ENCODE results near the gene PSME3.

The PSME3 gene

DNA sequence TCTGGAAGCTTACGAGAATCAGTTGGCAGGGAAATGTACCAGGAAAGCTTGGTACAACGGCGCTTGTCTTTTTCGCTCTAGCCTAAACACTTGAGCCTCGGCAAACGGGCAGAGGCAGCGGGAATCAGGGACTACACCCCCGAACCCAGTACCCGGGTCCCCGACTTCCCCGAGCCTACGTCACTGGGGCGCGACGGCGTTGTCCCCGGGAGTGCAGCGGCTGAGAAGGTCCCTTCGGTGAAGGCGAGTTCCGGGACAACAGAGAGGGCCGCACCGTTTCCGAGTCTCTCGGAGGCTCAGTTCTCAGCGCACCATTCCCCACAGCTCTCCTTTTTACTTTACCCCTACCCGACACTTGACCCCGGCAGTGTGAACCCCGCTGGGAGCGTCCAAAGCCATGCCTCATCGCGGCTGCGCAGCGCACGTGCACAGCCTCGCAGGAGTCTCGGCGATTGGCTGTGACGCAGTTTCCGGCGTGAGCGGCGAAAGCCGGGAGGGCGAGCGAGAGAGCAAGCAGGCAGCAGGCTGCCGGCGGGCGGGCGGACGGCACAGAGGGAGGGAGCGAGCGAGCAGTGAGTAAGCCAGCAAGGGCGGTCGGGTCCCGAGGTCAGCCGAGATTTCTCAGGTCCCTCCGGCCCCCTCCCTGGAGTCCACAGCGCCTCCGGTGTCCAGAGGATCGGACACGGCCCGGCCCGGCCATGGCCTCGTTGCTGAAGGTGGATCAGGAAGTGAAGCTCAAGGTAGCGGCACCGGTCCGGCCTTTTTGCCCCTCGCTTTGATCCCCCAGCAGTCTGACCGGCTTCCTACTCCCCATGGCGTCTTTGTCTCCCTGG is at the start of gene PSME3:
Gene PSME3 (plus strand): TSS at position 464 of the 833 bp plus-strand sequence. CDS start 235 bp downstream, at position 699.
- DNase-seq = peak in 1 of 2 experiments; percentile 56

- no peak for DNase-seq
Observed at GRCh38 chr17:42783791-42784138, 49.4 kb upstream of the PSME3 start.

DNA sequence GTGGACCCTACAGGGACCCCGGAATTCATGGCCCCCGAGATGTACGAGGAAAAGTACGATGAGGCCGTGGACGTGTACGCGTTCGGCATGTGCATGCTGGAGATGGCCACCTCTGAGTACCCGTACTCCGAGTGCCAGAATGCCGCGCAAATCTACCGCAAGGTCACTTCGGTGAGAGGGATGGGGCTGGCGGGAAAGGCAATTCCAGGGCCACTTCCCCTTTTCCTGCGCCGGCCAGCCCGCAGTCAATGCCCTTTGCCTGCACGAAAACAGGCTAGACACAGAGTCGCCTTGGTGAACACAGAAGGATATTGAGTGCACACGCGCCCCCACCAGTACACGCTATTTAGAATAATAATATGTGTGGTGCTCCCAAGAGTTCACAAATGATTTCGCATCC is 48.8 kb upstream of the PSME3 start:
- DNase-seq = no peak

- DNase-seq = no peak
Observed at GRCh38 chr17:42784811-42785592, 48.2 kb upstream of the PSME3 start.

GRCh38 chr17:42787266-42787665 is 45.9 kb upstream of the PSME3 start:
- no peak for DNase-seq

DNA sequence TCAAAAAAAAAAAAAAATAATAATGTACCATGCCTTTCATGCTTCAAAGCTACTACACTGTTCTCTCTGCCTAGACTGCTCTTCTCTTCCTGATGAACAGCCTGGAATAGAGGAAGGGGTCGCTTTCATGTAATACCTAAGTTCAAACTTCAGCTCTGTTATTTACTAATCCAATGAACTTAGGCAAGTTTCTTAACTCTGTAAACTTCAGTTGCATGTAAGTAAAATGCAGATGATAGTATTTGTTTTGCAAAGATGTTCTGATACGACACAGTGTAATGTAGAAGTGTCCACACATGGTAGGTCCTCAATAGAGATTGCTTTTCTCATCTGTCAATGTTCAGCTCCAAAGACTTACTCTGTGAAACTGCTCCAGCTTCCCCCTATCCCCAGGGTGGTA is 41.2 kb upstream of the PSME3 start:
- no peak for DNase-seq

DNA sequence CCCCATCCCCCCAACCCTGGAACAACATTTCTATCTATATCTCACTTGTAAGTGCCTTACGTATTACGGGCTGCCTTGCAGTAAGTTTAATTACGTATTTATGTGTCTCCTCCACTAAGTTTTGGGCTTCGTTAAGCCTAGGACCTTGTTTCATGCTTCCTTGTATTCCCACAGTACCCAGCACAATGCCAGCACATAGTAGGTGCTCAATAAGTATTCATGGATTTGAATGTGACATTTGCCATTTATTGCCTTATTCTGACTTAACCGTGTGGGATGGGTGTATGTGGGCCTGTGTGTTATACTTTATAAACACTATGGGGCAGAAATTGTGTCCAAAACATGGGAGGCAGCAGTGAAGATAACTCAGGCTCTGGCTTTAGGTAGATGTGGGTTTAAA is 40.7 kb upstream of the PSME3 start:
- no peak for DNase-seq

- DNase-seq = no peak
Observed at GRCh38 chr17:42795061-42795460, 38.1 kb upstream of the PSME3 start.

DNA sequence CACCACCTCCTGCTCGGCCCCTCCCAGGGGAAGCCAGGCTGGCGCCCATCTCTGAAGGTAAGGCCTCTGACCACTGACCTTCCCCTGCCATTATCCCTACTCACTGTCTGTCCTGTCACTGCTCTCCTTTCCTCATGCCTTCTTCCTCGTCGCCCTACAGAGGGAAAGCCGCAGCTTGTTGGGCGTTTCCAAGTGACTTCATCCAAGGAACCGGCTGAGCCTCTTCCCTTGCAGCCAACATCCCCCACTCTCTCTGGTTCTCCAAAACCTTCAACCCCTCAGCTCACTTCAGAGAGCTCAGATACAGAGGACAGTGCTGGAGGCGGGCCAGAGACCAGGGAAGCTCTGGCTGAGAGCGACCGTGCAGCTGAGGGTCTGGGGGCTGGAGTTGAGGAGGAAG is 37.7 kb upstream of the PSME3 start:
- no peak for DNase-seq

DNA sequence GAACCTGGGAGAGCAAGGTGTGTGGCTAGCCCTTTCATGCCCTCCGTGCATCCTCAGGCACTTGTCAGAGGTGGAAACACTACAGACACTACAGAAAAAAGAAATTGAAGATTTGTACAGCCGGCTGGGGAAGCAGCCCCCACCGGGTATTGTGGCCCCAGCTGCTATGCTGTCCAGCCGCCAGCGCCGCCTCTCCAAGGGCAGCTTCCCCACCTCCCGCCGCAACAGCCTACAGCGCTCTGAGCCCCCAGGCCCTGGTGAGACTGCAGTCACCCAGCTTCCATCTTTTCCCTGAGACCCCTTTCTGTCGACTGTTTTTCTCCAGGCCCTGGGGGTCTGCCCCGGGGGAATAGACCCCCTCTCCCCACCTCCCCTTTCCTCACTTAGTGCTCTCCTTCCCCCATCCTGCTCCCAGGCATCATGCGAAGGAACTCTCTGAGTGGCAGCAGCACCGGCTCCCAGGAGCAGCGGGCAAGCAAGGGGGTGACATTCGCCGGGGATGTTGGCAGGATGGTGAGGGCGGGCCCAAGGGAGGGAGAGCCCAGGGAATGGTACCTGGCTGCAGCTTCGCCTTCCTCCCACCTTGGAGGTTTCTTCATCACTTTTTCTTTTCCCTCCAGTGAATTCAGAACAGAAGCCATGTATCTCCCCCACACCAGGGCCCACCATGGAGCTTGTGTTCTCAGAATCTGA is 37.0 kb upstream of the PSME3 start:
- no peak for DNase-seq

- DNase-seq = no peak
Observed at GRCh38 chr17:42797067-42798007, 35.9 kb upstream of the PSME3 start.

- DNase-seq = no peak
Observed at GRCh38 chr17:42798011-42798382, 35.2 kb upstream of the PSME3 start.

DNA sequence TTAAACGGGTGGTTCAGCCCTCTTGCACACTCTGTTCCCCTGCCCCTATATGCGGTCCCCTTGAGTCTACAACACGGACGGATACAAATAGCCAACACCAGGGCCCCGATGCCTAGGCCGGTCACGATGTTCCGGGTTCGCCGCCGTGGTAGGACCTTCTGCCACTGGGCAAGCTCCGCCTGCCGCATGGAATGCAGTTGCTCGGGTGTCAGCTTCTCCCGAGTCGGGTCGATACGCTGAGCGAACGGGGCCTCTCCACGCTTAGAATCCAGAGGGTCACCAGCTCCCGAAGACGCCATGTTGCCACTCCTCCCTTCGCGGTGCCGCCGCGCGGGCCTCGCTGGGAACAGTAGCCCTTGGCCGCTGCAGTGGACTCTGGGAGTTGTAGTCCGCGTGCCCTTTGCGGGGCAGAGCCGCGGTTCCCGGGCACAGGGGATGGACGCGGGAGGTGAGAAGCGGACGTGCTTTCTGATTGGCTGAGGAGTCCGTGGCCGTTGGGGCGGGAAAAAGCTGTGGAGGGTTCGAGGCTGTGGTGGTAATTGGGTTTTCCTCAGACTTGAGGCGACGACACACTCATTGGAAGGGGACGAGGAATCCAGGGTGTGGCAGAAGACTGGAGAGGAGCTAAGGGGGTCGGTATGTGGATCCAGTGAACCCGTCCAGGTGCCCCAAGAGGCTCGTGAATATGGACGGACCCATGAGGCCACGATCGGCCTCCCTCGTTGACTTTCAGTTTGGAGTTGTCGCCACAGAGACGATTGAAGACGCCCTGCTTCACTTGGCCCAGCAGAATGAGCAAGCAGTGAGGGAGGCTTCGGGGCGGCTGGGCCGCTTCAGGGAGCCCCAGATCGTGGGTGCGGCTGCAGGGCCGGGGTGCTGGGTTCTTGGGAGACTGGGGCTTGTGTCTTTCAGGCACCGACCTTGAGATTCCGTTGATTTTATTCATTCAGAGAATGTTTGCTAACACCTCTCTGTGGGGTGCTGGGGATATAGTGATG is 34.5 kb upstream of the PSME3 start, which contains the start of the genes CNTD1 and COA3:
Gene CNTD1 (plus strand): TSS at position 479 of the 998 bp plus-strand sequence. CDS start 207 bp downstream, at position 686.
Gene COA3 (minus strand): TSS at position 322 of the 998 bp plus-strand sequence. CDS start 23 bp downstream, at position 299.
- peak; percentile 48 to 62 for DNase-seq

DNA sequence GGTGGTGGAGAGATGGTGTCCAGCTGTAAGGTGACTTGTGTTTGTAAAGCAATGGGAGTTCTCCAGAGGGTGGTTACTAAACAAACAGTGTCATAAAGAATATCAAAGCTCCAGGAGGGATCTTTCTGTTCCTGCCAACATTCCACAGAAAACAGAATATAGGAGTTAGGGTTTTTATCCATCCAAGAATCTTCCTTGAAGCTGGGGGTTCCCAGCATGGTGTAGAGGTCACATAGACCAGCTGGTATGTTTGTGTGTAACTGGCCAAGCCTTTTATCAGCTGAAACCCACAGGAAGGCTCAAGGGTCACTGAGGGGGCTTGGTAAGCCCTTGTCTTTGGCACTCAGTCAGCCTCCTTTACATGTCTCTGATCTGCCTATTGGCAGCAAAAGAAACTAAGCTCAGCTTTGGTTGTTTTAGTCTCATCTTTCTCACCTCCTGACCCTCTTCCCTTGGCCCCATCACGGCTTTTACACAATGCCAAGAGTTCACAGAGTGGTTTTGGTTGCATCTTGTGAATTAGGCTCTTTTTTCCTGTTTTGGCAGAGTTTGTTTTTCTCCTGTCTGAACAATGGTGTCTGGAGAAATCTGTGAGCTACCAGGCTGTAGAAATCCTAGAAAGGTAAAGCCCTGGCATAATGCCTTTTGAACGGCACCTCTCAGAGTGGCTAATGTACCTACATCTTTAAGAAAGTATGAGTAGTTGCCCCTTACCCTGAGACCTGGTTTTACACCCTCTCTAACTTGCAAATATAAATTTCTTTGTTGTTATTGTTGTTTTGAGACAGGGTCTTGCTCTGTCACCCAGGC is 29.9 kb upstream of the PSME3 start:
- no peak for DNase-seq

DNA sequence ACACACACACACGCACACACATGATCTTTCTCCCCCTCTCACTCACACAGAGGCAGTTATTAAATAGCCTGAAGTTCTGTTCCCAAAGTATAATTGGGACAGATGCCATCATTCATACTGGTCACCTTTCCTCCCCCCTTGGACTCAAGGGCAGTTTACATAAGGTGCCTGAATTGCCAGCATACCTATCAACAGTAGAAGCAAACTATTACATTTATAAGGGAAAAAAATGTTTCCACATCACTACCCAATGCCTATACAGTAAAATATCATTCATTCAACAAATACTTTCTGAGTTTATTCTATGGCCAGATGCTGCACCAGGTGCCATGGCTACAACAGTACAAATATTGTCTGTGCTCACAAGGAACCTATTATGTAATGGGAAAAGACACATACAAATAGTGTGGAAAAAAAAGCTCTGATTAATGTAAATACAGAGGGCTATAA is 28.3 kb upstream of the PSME3 start:
- DNase-seq = no peak

DNA sequence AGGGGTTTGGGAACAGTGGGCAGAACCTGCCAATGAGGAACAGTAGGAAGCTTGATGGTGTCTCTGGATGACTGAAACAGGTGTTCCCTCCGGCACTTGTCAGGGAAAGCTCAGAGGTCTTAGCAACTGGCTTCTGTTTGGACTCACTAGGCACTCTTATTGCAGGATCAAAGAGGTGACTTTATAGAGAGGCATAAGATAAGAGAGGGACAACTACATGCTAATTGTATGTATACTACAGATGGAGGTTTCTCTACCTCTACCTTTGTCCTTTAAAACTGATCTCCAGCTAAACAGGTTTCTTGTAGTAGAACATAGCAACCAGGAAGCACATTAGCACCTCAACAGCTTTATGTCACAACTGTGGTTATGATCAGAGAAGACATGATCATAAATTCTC is 26.9 kb upstream of the PSME3 start:
- no peak for DNase-seq

GRCh38 chr17:42809250-42809649 is 23.9 kb upstream of the PSME3 start:
- peak in 1 of 2 experiments; percentile 0 for DNase-seq

- DNase-seq = no peak
Observed at GRCh38 chr17:42814633-42815399, 18.4 kb upstream of the PSME3 start.

GRCh38 chr17:42817866-42818265 is 15.3 kb upstream of the PSME3 start:
- DNase-seq = no peak

All from cerebellar nuclear complex (tissue), 1 donor.